Panc1 (cell line): ENCODE data around the gene LURAP1L. TPM values are rescaled to one million over a fixed set of nuclear protein-coding genes. Genes with fewer than 3 reads are reported as not detected.
A peak's percentile ranks its signal among the peaks of the same experiment; 100 is the strongest.

Source experiments
- ATAC-seq: fragments of 200-7000 bp; cut with Tn5 transposase; 2 replicates; pipeline ENCODE4 v1.9.1; 2020; ENCODE audit warnings: mild to moderate bottlenecking, moderate library complexity
- BruUV-seq: library from RNA; stranded (reverse); fragments of 400-500 nt; replicated peaks from 2 replicates; lab custom pipeline; 2021; lab: Mats Ljungman, UMichigan
- CTCF ChIA-PET: fragments of 300-600 bp; sonication (Branson Sonifier 250); formaldehyde crosslinking; loops from one replicate; lab custom pipeline; 2022; ENCODE audit warnings: antibody characterized with exemption; lab: Charles Lee
- POLR2A ChIA-PET: fragments of 300-600 bp; sonication (Branson Sonifier 250); formaldehyde crosslinking; loops from one replicate; lab custom pipeline; 2022; ENCODE audit warnings: antibody characterized with exemption; lab: Charles Lee
- DNase-seq: peaks from one replicate; pipeline ENCODE4 v3.0.0-alpha.2; 2010; ENCODE audit warnings: low read depth, low spot score
- H3K27ac ChIP-seq: 2 replicates; pipeline ENCODE4 v1.5.1; 2011; ENCODE audit warnings: mild to moderate bottlenecking, low read length, inconsistent platforms
- H3K27me3 ChIP-seq: fragments of 200-500 bp; sonication (Bioruptor generic); 2 replicates; pipeline ENCODE4 v1.6.0; 2014; ENCODE audit warnings: low read length, inconsistent platforms; ENCODE audit not compliant: control insufficient read depth, insufficient read depth
- H3K36me3 ChIP-seq: fragments of 200-500 bp; sonication (Bioruptor generic); 2 replicates; pipeline ENCODE4 v1.5.1; 2014; ENCODE audit warnings: inconsistent platforms, mild to moderate bottlenecking, low read length, moderate library complexity; ENCODE audit not compliant: control insufficient read depth, insufficient read depth
- H3K4me1 ChIP-seq: 2 replicates; pipeline ENCODE4 v1.5.1; 2011; ENCODE audit warnings: inconsistent platforms, mild to moderate bottlenecking, low read length, moderate library complexity; ENCODE audit not compliant: control insufficient read depth, insufficient read depth
- H3K4me3 ChIP-seq, 2 experiments: 2 replicates each; pipeline ENCODE4 v1.5.1; 2011 to 2012; ENCODE audit warnings: low read depth in 2 of 2, low read length in 2 of 2, mild to moderate bottlenecking in 2 of 2, inconsistent platforms in 1 of 2, moderate library complexity in 1 of 2
- H3K9me3 ChIP-seq: fragments of 200-500 bp; sonication (Bioruptor generic); 2 replicates; pipeline ENCODE4 v1.5.1; 2014; ENCODE audit warnings: low read depth, mild to moderate bottlenecking, inconsistent platforms, low read length, moderate library complexity; ENCODE audit not compliant: control insufficient read depth, insufficient read depth
- CTCF ChIP-seq: fragments of 450-650 bp; IDR thresholded peaks from 2 replicates; pipeline ENCODE4 v1.5.1; 2017; ENCODE audit warnings: mild to moderate bottlenecking
- POLR2AphosphoS5 ChIP-seq: IDR thresholded peaks from 2 replicates; pipeline ENCODE4 v1.6.1; 2012; ENCODE audit warnings: mild to moderate bottlenecking, low read depth, low read length, moderate library complexity
- REST ChIP-seq, 2 experiments: IDR thresholded peaks; 2 replicates each; pipeline ENCODE4 v1.6.1; 2011 to 2012; ENCODE audit warnings: low read depth in 2 of 2, control low read depth in 1 of 2, low read length in 1 of 2, mild to moderate bottlenecking in 1 of 2, moderate library complexity in 1 of 2; ENCODE audit not compliant: insufficient read depth in 1 of 2
- SIN3A ChIP-seq: IDR thresholded peaks from 2 replicates; pipeline ENCODE4 v1.6.1; 2012; ENCODE audit warnings: low read depth, mild to moderate bottlenecking, low read length, moderate library complexity, borderline replicate concordance; ENCODE audit not compliant: insufficient read depth
- TCF7L2 ChIP-seq: IDR thresholded peaks from 2 replicates; pipeline ENCODE4 v1.6.1; 2011; ENCODE audit warnings: mild to moderate bottlenecking, low read depth, low read length, inconsistent platforms
- in situ Hi-C: cut with HindIII; loops from 2 replicates; pipeline ENCODE4 v1.10.0; 2016; ENCODE audit warnings: low sequenced_read_pairs, low pct_unique_long_range_greater_than_20kb
- intact Hi-C: fragments of 100-400 bp; cut with micrococcal nuclease; formaldehyde crosslinking; loops from one replicate; pipeline ENCODE4 v1.10.0; 2022; ENCODE audit not compliant: unreplicated experiment
- total RNA-seq: library from RNA; stranded (reverse); gene quantifications from one replicate; pipeline ENCODE4 v1.2.1, GENCODE V29; 2021; ENCODE audit not compliant: unreplicated experiment

LURAP1L gene
- total RNA-seq, 1 experiment from 2014 or later: 6.8 TPM

GRCh38 chr9:12811935-12812334, 37.1 kb downstream of the LURAP1L start:
- peaks cover 27% of the 10 kb centered on the region for H3K4me1 ChIP-seq
- peak overlapping the region; percentile 88; the same call in 1 of the 2 replicates for H3K27ac ChIP-seq
- no peak for DNase-seq
- no peak overlapping the region for H3K4me3 ChIP-seq
- POLR2A ChIA-PET: no interaction called here
- BruUV-seq: no TSS peak
- no peaks in the 10 kb centered on the region for H3K27me3 ChIP-seq
- intact Hi-C loops: no loop called here
- TF ChIP-seq REST (IDR thresholded peaks at IDR 0.05; ENCODE audit: insufficient read depth in 1 of 2, low read depth in 2 of 2, low read length in 1 of 2) (no peak), TCF7L2 (no peak), POLR2AphosphoS5 (no peak), SIN3A (no peak), CTCF (no peak)
- CTCF ChIA-PET: no interaction called here
- H3K36me3 ChIP-seq: no peaks in the 10 kb centered on the region
- no peaks in the 10 kb centered on the region for H3K9me3 ChIP-seq
- in situ Hi-C loops: no loop called here
- no peak for ATAC-seq

GRCh38 chr9:12812710-12813109, 37.9 kb downstream of the LURAP1L start:
- ChIA-PET POLR2A (no interaction called here), CTCF (no interaction called here)
- intact Hi-C loops: no loop called here
- Histone ChIP-seq H3K9me3 (no peaks in the 10 kb centered on the region), H3K4me1 (peaks cover 27% of the 10 kb centered on the region), H3K27me3 (no peaks in the 10 kb centered on the region), H3K4me3 (no peak overlapping the region), H3K36me3 (no peaks in the 10 kb centered on the region), H3K27ac (peak overlapping the region; percentile 88; the same call in 1 of the 2 replicates)
- no TSS peak for BruUV-seq
- in situ Hi-C loops: no loop called here
- TF ChIP-seq REST (IDR thresholded peaks at IDR 0.05; ENCODE audit: insufficient read depth in 1 of 2, low read depth in 2 of 2, low read length in 1 of 2) (no peak), TCF7L2 (no peak), POLR2AphosphoS5 (no peak)
- ATAC-seq (no peak), DNase-seq (no peak)
